Panc1 (cell line): ENCODE measurements around the gene ZKSCAN1. TPM values are rescaled to one million over a fixed set of nuclear protein-coding genes. Genes with fewer than 3 reads are reported as not detected.

Source experiments
- ATAC-seq: fragments of 200-7000 bp; cut with Tn5 transposase; 2 replicates; pipeline ENCODE4 v1.9.1; 2020; ENCODE audit warnings: mild to moderate bottlenecking, moderate library complexity
- BruUV-seq: library from RNA; stranded (reverse); fragments of 400-500 nt; replicated peaks from 2 replicates; lab custom pipeline; 2021; lab: Mats Ljungman, UMichigan
- CTCF ChIA-PET: fragments of 300-600 bp; sonication (Branson Sonifier 250); formaldehyde crosslinking; loops from one replicate; lab custom pipeline; 2022; ENCODE audit warnings: antibody characterized with exemption; lab: Charles Lee
- POLR2A ChIA-PET: fragments of 300-600 bp; sonication (Branson Sonifier 250); formaldehyde crosslinking; loops from one replicate; lab custom pipeline; 2022; ENCODE audit warnings: antibody characterized with exemption; lab: Charles Lee
- DNase-seq: peaks from one replicate; pipeline ENCODE4 v3.0.0-alpha.2; 2010; ENCODE audit warnings: low read depth, low spot score
- H3K27ac ChIP-seq: 2 replicates; pipeline ENCODE4 v1.5.1; 2011; ENCODE audit warnings: mild to moderate bottlenecking, low read length, inconsistent platforms
- H3K27me3 ChIP-seq: fragments of 200-500 bp; sonication (Bioruptor generic); 2 replicates; pipeline ENCODE4 v1.6.0; 2014; ENCODE audit warnings: low read length, inconsistent platforms; ENCODE audit not compliant: control insufficient read depth, insufficient read depth
- H3K36me3 ChIP-seq: fragments of 200-500 bp; sonication (Bioruptor generic); 2 replicates; pipeline ENCODE4 v1.5.1; 2014; ENCODE audit warnings: inconsistent platforms, mild to moderate bottlenecking, low read length, moderate library complexity; ENCODE audit not compliant: control insufficient read depth, insufficient read depth
- H3K4me1 ChIP-seq: 2 replicates; pipeline ENCODE4 v1.5.1; 2011; ENCODE audit warnings: inconsistent platforms, mild to moderate bottlenecking, low read length, moderate library complexity; ENCODE audit not compliant: control insufficient read depth, insufficient read depth
- H3K4me3 ChIP-seq, 2 experiments: 2 replicates each; pipeline ENCODE4 v1.5.1; 2011 to 2012; ENCODE audit warnings: low read depth in 2 of 2, low read length in 2 of 2, mild to moderate bottlenecking in 2 of 2, inconsistent platforms in 1 of 2, moderate library complexity in 1 of 2
- H3K9me3 ChIP-seq: fragments of 200-500 bp; sonication (Bioruptor generic); 2 replicates; pipeline ENCODE4 v1.5.1; 2014; ENCODE audit warnings: low read depth, mild to moderate bottlenecking, inconsistent platforms, low read length, moderate library complexity; ENCODE audit not compliant: control insufficient read depth, insufficient read depth
- CTCF ChIP-seq: fragments of 450-650 bp; IDR thresholded peaks from 2 replicates; pipeline ENCODE4 v1.5.1; 2017; ENCODE audit warnings: mild to moderate bottlenecking
- POLR2AphosphoS5 ChIP-seq: IDR thresholded peaks from 2 replicates; pipeline ENCODE4 v1.6.1; 2012; ENCODE audit warnings: mild to moderate bottlenecking, low read depth, low read length, moderate library complexity
- REST ChIP-seq, 2 experiments: IDR thresholded peaks; 2 replicates each; pipeline ENCODE4 v1.6.1; 2011 to 2012; ENCODE audit warnings: low read depth in 2 of 2, control low read depth in 1 of 2, low read length in 1 of 2, mild to moderate bottlenecking in 1 of 2, moderate library complexity in 1 of 2; ENCODE audit not compliant: insufficient read depth in 1 of 2
- SIN3A ChIP-seq: IDR thresholded peaks from 2 replicates; pipeline ENCODE4 v1.6.1; 2012; ENCODE audit warnings: low read depth, mild to moderate bottlenecking, low read length, moderate library complexity, borderline replicate concordance; ENCODE audit not compliant: insufficient read depth
- TCF7L2 ChIP-seq: IDR thresholded peaks from 2 replicates; pipeline ENCODE4 v1.6.1; 2011; ENCODE audit warnings: mild to moderate bottlenecking, low read depth, low read length, inconsistent platforms
- in situ Hi-C: cut with HindIII; loops from 2 replicates; pipeline ENCODE4 v1.10.0; 2016; ENCODE audit warnings: low sequenced_read_pairs, low pct_unique_long_range_greater_than_20kb
- intact Hi-C: fragments of 100-400 bp; cut with micrococcal nuclease; formaldehyde crosslinking; loops from one replicate; pipeline ENCODE4 v1.10.0; 2022; ENCODE audit not compliant: unreplicated experiment
- total RNA-seq: library from RNA; stranded (reverse); gene quantifications from one replicate; pipeline ENCODE4 v1.2.1, GENCODE V29; 2021; ENCODE audit not compliant: unreplicated experiment

The ZKSCAN1 gene
- total RNA-seq, 1 experiment from 2014 or later, result 55.5 TPM

- intact Hi-C loops (no loop called here), in situ Hi-C loops (no loop called here)
- ChIA-PET POLR2A (interaction anchor here (0.7 kb wide), 1 partner anchor 1474 kb away, joined by 14 read pairs; no protein-coding TSS in a partner anchor), CTCF (no interaction called here)
- Histone ChIP-seq H3K4me1 (peaks cover 5% of the 10 kb centered on the region; the same call in 1 of the 2 replicates), H3K27ac (no peak overlapping the region), H3K9me3 (no peaks in the 10 kb centered on the region), H3K4me3 (no peak overlapping the region), H3K36me3 (no peaks in the 10 kb centered on the region), H3K27me3 (no peaks in the 10 kb centered on the region)
- ATAC-seq, result no peak
- DNase-seq, result no peak
- TF ChIP-seq POLR2AphosphoS5 (no peak), TCF7L2 (no peak), REST (IDR thresholded peaks at IDR 0.05; ENCODE audit: insufficient read depth in 1 of 2, low read depth in 2 of 2, low read length in 1 of 2) (no peak), SIN3A (no peak), CTCF (no peak)
- BruUV-seq, result no TSS peak
Observed at GRCh38 chr7:100040575-100040974, 25.2 kb downstream of the ZKSCAN1 start.

- in situ Hi-C loops (no loop called here), intact Hi-C loops (no loop called here)
- Histone ChIP-seq H3K4me1 (peaks cover 5% of the 10 kb centered on the region), H3K9me3 (no peaks in the 10 kb centered on the region), H3K27ac (no peak overlapping the region), H3K27me3 (no peaks in the 10 kb centered on the region), H3K4me3 (no peak overlapping the region), H3K36me3 (no peaks in the 10 kb centered on the region; the same call in 1 of the 2 replicates)
- ATAC-seq (peak; percentile 58; the same call in 1 of the 2 replicates), DNase-seq (no peak)
- TF ChIP-seq REST (IDR thresholded peaks at IDR 0.05; ENCODE audit: insufficient read depth in 1 of 2, low read depth in 2 of 2, low read length in 1 of 2), result no peak
- peak; percentile 50 for TF ChIP-seq CTCF
- ChIA-PET CTCF (interaction anchor here (0.7 kb wide), 1 partner anchor 44 kb away, joined by 10 read pairs; no protein-coding TSS in a partner anchor), POLR2A (interaction anchor here (0.9 kb wide), 1 partner anchor 56 kb away, joined by 4 read pairs; the partner anchor contains the start of genes AP4M1 and MCM7)
- BruUV-seq, result no TSS peak
Observed at GRCh38 chr7:100044718-100045117, 29.3 kb downstream of the ZKSCAN1 start.
